ENCODE data around the gene OR10X1.

OR10X1 gene

GRCh38 chr1:158579733-158580132, at the start of gene OR10X1:
OR10X1 (minus strand) TSS chr1:158579899; CDS start chr1:158579899, 0 bp downstream.
- no peak for DNase-seq (ENCODE audit: low read depth in 2 of 2)
- no peak for TF ChIP-seq CTCF (IDR thresholded peaks at IDR 0.05; ENCODE audit: low read depth, low read length)
- no peak within 1 kb of the TSS for H3K4me3 ChIP-seq (replicated peaks in 1 of 2; ENCODE audit: low read depth in 2 of 2, low read length in 2 of 2)

GRCh38 chr1:158613764-158614163, 34.1 kb upstream of the OR10X1 start:
- no peak overlapping the region for H3K4me3 ChIP-seq (replicated peaks in 1 of 2; ENCODE audit: low read depth in 2 of 2, low read length in 2 of 2)
- no peak for TF ChIP-seq CTCF (IDR thresholded peaks at IDR 0.05; ENCODE audit: low read depth, low read length)
- DNase-seq (ENCODE audit: low read depth in 2 of 2), result no peak

- TF ChIP-seq CTCF (IDR thresholded peaks at IDR 0.05; ENCODE audit: low read depth, low read length), result no peak
- DNase-seq (ENCODE audit: low read depth in 2 of 2), result no peak
- no peak overlapping the region for H3K4me3 ChIP-seq (replicated peaks in 1 of 2; ENCODE audit: low read depth in 2 of 2, low read length in 2 of 2)
Observed at GRCh38 chr1:158611916-158612315, 32.2 kb upstream of the OR10X1 start.

GRCh38 chr1:158607296-158607695, 27.6 kb upstream of the OR10X1 start:
- DNase-seq (ENCODE audit: low read depth in 2 of 2), result no peak

GRCh38 chr1:158604968-158605367, 25.3 kb upstream of the OR10X1 start, which contains the start of gene OR10Z1:
OR10Z1 (plus strand) TSS chr1:158605268; CDS start chr1:158606439, 1,171 bp downstream.
- no peak for DNase-seq (ENCODE audit: low read depth in 2 of 2)
- TF ChIP-seq CTCF (IDR thresholded peaks at IDR 0.05; ENCODE audit: low read depth, low read length), result no peak
- H3K4me3 ChIP-seq (replicated peaks in 1 of 2; ENCODE audit: low read depth in 2 of 2, low read length in 2 of 2), result no peak within 1 kb of the TSS

More at GRCh38 chr1:158607296-158607695, 27.6 kb upstream of the OR10X1 start:
- no peak overlapping the region for H3K4me3 ChIP-seq (replicated peaks in 1 of 2; ENCODE audit: low read depth in 2 of 2, low read length in 2 of 2)
- no peak for TF ChIP-seq CTCF (IDR thresholded peaks at IDR 0.05; ENCODE audit: low read depth, low read length)

- TF ChIP-seq CTCF (IDR thresholded peaks at IDR 0.05; ENCODE audit: low read depth, low read length), result no peak
- DNase-seq (ENCODE audit: low read depth in 2 of 2), result no peak
- no peak overlapping the region for H3K4me3 ChIP-seq (replicated peaks in 1 of 2; ENCODE audit: low read depth in 2 of 2, low read length in 2 of 2)
Observed at GRCh38 chr1:158600735-158601134, 21.0 kb upstream of the OR10X1 start.

- DNase-seq (ENCODE audit: low read depth in 2 of 2), result no peak
- no peak for TF ChIP-seq CTCF (IDR thresholded peaks at IDR 0.05; ENCODE audit: low read depth, low read length)
- H3K4me3 ChIP-seq (replicated peaks in 1 of 2; ENCODE audit: low read depth in 2 of 2, low read length in 2 of 2), result no peak overlapping the region
Observed at GRCh38 chr1:158586942-158587341, 7.2 kb upstream of the OR10X1 start.

All from cardiac fibroblast (primary cell).